ENCODE results near the gene NOLC1. TPM values are rescaled to one million over a fixed set of nuclear protein-coding genes. Genes with fewer than 3 reads are reported as not detected.

The NOLC1 gene
- total and polyA plus RNA-seq, 2 of the 13 experiments (the other 11 are each of a cell fraction or from before 2014, with no cell fraction given) = 50.6 to 81.0 TPM

DNA sequence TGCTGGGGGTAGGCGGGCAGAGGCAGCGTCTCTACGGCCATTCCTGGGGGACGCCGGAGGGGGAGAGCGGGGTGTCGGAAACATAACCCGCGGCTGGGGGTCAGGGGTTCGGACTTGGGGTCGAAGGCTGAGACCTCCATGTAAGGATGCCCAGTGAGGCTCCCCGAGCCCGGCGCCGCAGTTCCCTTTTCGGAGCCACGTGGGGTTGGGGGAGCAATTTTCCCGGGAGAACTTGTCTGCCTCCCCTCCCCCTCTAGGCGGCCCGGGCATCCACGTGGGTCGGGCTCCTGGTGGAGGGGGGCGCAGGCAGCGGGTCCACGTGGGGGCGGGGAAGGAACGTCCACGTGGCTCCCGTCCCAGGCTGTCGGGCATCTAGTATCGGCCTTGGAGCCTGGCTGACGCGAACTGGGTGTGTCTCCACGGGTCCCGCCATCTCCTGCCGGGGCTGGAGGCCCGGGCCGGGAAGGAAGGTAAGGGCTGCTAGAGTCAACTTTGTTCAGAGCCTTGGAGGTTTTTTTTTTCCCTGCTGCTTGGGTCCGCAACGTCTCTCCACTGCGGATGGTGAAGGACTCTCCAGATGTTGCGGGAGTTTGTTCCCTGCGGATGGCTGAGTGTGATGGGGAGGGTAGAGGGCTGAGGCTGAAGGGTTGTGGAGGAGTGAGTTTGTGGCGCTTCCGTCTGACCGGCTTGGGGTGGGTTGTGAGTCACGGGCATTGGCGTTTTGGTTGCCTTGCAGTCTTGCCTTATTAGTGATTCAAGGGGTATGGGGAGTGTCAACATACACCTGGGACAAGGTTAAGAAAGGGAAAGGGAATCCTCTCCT is 18.6 kb upstream of the NOLC1 start (continued):
- TF ChIP-seq, protein P1, sequence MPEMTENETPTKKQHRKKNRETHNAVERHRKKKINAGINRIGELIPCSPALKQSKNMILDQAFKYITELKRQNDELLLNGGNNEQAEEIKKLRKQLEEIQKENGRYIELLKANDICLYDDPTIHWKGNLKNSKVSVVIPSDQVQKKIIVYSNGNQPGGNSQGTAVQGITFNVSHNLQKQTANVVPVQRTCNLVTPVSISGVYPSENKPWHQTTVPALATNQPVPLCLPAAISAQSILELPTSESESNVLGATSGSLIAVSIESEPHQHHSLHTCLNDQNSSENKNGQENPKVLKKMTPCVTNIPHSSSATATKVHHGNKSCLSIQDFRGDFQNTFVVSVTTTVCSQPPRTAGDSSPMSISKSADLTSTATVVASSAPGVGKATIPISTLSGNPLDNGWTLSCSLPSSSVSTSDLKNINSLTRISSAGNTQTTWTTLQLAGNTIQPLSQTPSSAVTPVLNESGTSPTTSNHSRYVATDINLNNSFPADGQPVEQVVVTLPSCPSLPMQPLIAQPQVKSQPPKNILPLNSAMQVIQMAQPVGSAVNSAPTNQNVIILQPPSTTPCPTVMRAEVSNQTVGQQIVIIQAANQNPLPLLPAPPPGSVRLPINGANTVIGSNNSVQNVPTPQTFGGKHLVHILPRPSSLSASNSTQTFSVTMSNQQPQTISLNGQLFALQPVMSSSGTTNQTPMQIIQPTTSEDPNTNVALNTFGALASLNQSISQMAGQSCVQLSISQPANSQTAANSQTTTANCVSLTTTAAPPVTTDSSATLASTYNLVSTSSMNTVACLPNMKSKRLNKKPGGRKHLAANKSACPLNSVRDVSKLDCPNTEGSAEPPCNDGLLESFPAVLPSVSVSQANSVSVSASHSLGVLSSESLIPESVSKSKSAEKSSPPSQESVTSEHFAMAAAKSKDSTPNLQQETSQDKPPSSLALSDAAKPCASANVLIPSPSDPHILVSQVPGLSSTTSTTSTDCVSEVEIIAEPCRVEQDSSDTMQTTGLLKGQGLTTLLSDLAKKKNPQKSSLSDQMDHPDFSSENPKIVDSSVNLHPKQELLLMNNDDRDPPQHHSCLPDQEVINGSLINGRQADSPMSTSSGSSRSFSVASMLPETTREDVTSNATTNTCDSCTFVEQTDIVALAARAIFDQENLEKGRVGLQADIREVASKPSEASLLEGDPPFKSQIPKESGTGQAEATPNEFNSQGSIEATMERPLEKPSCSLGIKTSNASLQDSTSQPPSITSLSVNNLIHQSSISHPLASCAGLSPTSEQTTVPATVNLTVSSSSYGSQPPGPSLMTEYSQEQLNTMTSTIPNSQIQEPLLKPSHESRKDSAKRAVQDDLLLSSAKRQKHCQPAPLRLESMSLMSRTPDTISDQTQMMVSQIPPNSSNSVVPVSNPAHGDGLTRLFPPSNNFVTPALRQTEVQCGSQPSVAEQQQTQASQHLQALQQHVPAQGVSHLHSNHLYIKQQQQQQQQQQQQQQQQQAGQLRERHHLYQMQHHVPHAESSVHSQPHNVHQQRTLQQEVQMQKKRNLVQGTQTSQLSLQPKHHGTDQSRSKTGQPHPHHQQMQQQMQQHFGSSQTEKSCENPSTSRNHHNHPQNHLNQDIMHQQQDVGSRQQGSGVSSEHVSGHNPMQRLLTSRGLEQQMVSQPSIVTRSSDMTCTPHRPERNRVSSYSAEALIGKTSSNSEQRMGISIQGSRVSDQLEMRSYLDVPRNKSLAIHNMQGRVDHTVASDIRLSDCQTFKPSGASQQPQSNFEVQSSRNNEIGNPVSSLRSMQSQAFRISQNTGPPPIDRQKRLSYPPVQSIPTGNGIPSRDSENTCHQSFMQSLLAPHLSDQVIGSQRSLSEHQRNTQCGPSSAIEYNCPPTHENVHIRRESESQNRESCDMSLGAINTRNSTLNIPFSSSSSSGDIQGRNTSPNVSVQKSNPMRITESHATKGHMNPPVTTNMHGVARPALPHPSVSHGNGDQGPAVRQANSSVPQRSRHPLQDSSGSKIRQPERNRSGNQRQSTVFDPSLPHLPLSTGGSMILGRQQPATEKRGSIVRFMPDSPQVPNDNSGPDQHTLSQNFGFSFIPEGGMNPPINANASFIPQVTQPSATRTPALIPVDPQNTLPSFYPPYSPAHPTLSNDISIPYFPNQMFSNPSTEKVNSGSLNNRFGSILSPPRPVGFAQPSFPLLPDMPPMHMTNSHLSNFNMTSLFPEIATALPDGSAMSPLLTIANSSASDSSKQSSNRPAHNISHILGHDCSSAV (CRISPR knock-in tag; IDR thresholded peaks at IDR 0.05; ENCODE audit: borderline replicate concordance) = no peak
- TF ChIP-seq ZNF234 (CRISPR knock-in tag; conservative IDR thresholded peaks at IDR 0.05) (no peak; the same call in 1 of the 2 replicates), SAFB2 (CRISPR knock-in tag; IDR thresholded peaks at IDR 0.05; ENCODE audit: borderline replicate concordance, low read depth) (peak; percentile 52; the same call in 1 of the 2 replicates), ZNF7 (CRISPR knock-in tag; IDR thresholded peaks at IDR 0.05) (no peak), TP53 (CRISPR knock-in tag; conservative IDR thresholded peaks at IDR 0.05) (no peak), CBX5 (CRISPR knock-in tag; IDR thresholded peaks at IDR 0.05; ENCODE audit: borderline replicate concordance) (no peak), ZMAT3 (CRISPR knock-in tag; conservative IDR thresholded peaks at IDR 0.05) (no peak), ZNF841 (CRISPR knock-in tag; IDR thresholded peaks at IDR 0.05; ENCODE audit: borderline replicate concordance) (no peak), MED8 (CRISPR knock-in tag; IDR thresholded peaks at IDR 0.05; ENCODE audit: insufficient replicate concordance) (peak; percentile 12), MYNN (CRISPR knock-in tag; IDR thresholded peaks at IDR 0.05; ENCODE audit: low read depth) (no peak), ZBTB20 (CRISPR knock-in tag; IDR thresholded peaks at IDR 0.05; ENCODE audit: borderline replicate concordance, low read depth) (no peak), MBD4 (IDR thresholded peaks at IDR 0.05; ENCODE audit: borderline replicate concordance, low read length) (no peak), ARNT2 (CRISPR knock-in tag; IDR thresholded peaks at IDR 0.05; ENCODE audit: low read depth) (no peak), SRF (IDR thresholded peaks at IDR 0.05; ENCODE audit: low read depth, low read length) (no peak)
- TF ChIP-seq, protein P2, sequence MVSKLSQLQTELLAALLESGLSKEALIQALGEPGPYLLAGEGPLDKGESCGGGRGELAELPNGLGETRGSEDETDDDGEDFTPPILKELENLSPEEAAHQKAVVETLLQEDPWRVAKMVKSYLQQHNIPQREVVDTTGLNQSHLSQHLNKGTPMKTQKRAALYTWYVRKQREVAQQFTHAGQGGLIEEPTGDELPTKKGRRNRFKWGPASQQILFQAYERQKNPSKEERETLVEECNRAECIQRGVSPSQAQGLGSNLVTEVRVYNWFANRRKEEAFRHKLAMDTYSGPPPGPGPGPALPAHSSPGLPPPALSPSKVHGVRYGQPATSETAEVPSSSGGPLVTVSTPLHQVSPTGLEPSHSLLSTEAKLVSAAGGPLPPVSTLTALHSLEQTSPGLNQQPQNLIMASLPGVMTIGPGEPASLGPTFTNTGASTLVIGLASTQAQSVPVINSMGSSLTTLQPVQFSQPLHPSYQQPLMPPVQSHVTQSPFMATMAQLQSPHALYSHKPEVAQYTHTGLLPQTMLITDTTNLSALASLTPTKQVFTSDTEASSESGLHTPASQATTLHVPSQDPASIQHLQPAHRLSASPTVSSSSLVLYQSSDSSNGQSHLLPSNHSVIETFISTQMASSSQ (IDR thresholded peaks at IDR 0.05; ENCODE audit: low read depth) = no peak
- TF ChIP-seq, protein P2 (CRISPR knock-in tag; IDR thresholded peaks at IDR 0.05; ENCODE audit: borderline replicate concordance) = no peak
- TF ChIP-seq, protein P3, sequence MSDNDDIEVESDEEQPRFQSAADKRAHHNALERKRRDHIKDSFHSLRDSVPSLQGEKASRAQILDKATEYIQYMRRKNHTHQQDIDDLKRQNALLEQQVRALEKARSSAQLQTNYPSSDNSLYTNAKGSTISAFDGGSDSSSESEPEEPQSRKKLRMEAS (IDR thresholded peaks at IDR 0.05) = peak; percentile 98

All from HepG2 (cell line).